ENCODE results near the gene EHBP1.

Gene EHBP1

GRCh38 chr2:62814123-62814522 lies 108.6 kb downstream of the EHBP1 start:
- DNase-seq (ENCODE audit: insufficient read length, low spot score) (no peak), FAIRE-seq (no peak)
- TF ChIP-seq, protein P1, sequence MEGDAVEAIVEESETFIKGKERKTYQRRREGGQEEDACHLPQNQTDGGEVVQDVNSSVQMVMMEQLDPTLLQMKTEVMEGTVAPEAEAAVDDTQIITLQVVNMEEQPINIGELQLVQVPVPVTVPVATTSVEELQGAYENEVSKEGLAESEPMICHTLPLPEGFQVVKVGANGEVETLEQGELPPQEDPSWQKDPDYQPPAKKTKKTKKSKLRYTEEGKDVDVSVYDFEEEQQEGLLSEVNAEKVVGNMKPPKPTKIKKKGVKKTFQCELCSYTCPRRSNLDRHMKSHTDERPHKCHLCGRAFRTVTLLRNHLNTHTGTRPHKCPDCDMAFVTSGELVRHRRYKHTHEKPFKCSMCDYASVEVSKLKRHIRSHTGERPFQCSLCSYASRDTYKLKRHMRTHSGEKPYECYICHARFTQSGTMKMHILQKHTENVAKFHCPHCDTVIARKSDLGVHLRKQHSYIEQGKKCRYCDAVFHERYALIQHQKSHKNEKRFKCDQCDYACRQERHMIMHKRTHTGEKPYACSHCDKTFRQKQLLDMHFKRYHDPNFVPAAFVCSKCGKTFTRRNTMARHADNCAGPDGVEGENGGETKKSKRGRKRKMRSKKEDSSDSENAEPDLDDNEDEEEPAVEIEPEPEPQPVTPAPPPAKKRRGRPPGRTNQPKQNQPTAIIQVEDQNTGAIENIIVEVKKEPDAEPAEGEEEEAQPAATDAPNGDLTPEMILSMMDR (IDR thresholded peaks at IDR 0.05; ENCODE audit: insufficient read depth, missing control alignments), result no peak

- TF ChIP-seq, protein P1 (IDR thresholded peaks at IDR 0.05; ENCODE audit: insufficient read depth, missing control alignments), result no peak
- FAIRE-seq, result no peak
- no peak for DNase-seq (ENCODE audit: insufficient read length, low spot score)
Observed at GRCh38 chr2:62817348-62817747, 111.8 kb downstream of the EHBP1 start.

GRCh38 chr2:62817995-62818713 lies 112.6 kb downstream of the EHBP1 start:
- TF ChIP-seq, protein P1 (IDR thresholded peaks at IDR 0.05; ENCODE audit: insufficient read depth, missing control alignments), result no peak
- FAIRE-seq (no peak), DNase-seq (ENCODE audit: insufficient read length, low spot score) (no peak)

DNA sequence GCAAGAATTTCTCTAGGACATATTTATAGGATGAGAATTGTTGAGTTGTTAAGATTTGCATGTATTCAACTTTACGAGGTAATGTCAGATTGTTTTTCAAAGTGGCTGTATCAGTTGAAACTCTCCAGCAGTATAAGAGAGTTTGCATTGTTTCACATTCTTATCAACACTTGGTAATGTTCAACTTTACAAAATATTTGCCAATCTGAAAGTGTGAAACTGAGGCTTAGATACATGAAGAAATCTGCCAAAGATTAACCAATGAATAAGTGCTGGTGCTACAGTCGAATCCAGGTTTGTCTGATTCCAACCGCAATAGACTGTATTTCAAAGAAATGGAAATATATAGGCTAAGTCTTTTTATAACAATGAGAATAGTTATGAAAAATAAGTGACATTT lies 117.0 kb downstream of the EHBP1 start:
- DNase-seq (ENCODE audit: insufficient read length, low spot score) (no peak), FAIRE-seq (no peak)
- TF ChIP-seq, protein P1 (IDR thresholded peaks at IDR 0.05; ENCODE audit: insufficient read depth, missing control alignments), result no peak

DNA sequence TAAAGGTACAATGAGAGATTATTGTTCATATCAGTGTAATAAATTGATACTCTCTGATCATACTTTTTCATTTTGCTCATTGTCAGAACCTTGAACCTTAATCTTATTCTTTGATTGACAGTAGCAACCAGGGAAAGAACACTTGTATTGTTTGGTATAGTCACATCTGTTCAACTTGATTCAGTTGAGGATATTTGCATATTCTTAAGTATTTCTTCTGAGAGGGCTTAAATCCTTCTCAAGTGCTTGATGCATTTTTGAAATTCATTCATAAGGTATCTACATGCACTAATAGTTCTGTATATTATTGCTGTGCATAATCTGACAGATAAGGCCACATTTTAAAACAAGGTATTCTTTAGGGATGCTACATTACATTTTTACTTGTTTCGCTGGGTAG lies 118.9 kb downstream of the EHBP1 start:
- FAIRE-seq, result no peak
- TF ChIP-seq, protein P1 (IDR thresholded peaks at IDR 0.05; ENCODE audit: insufficient read depth, missing control alignments), result no peak
- no peak for DNase-seq (ENCODE audit: insufficient read length, low spot score)

- DNase-seq (ENCODE audit: insufficient read length, low spot score) (no peak), FAIRE-seq (no peak)
Observed at GRCh38 chr2:62826141-62826540, 120.6 kb downstream of the EHBP1 start.

More at GRCh38 chr2:62826141-62826540, 120.6 kb downstream of the EHBP1 start:
- TF ChIP-seq, protein P1 (IDR thresholded peaks at IDR 0.05; ENCODE audit: insufficient read depth, missing control alignments), result no peak
